ENCODE measurements around the gene SOCS7. TPM values are rescaled to one million over a fixed set of nuclear protein-coding genes. Genes with fewer than 3 reads are reported as not detected.

Gene SOCS7
- total RNA-seq, 1 donor from 2014 or later = 17.8 TPM

DNA sequence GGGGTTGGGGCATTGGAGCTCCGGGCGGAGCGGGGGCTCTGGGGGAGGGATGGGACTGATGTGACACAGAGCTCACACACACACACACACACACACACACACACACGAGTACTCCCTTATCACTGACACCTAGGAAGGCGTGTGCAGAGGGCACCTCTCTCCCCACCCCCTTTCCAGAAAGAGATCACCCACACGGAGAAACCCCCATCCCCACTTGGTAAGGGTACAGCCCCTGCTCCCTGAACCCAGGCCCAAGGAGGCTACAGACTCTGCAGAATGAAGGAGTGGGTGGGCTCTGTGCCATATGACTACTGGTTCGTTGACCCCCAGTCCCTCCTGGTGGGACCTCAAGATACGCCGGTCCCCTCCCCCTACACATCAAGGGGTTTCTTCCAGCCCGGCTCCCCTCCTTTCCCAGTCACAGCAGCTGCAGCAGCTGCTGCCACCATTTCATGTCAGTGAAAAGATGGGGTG, 67.9 kb downstream of the SOCS7 start:
- H3K9me3 Mint-ChIP-seq = no peaks in the 10 kb centered on the region
- H3K27ac ChIP-seq = no peak overlapping the region
- no peak overlapping the region for H3K9ac ChIP-seq
- H4K20me1 ChIP-seq (ENCODE audit: low read depth) = no peaks in the 10 kb centered on the region
- H3K9me3 ChIP-seq (ENCODE audit: low read depth) = no peaks in the 10 kb centered on the region
- H3F3A ChIP-seq (ENCODE audit: low read depth) = peaks cover 40% of the 10 kb centered on the region
- peaks cover 31% of the 10 kb centered on the region for H3K27me3 ChIP-seq
- DNase-seq (ENCODE audit: low spot score) = no peak
- H3K27ac Mint-ChIP-seq = no peak overlapping the region
- peaks cover 36% of the 10 kb centered on the region for H3K27me3 Mint-ChIP-seq (ENCODE audit: insufficient read depth, low read depth)
- peak overlapping the region; percentile 56 for H3K4me3 ChIP-seq
- no peaks in the 10 kb centered on the region for H3K36me3 Mint-ChIP-seq
- H3K4me1 Mint-ChIP-seq = peaks cover 42% of the 10 kb centered on the region
- H3K4me2 ChIP-seq = peak overlapping the region; percentile 97
- H2AFZ ChIP-seq (replicated peaks) = peak overlapping the region; percentile 12
- TF ChIP-seq EZH2 (IDR thresholded peaks at IDR 0.05) (no peak), EZH2phosphoT487 (IDR thresholded peaks at IDR 0.05) (no peak), CTCF (IDR thresholded peaks at IDR 0.05) (no peak)
- H3K79me2 ChIP-seq (ENCODE audit: low read depth) = no peaks in the 10 kb centered on the region
- H3K4me1 ChIP-seq = peaks cover 60% of the 10 kb centered on the region
- H3K36me3 ChIP-seq = no peaks in the 10 kb centered on the region
- H3K4me3 Mint-ChIP-seq = peak overlapping the region; percentile 80

DNA sequence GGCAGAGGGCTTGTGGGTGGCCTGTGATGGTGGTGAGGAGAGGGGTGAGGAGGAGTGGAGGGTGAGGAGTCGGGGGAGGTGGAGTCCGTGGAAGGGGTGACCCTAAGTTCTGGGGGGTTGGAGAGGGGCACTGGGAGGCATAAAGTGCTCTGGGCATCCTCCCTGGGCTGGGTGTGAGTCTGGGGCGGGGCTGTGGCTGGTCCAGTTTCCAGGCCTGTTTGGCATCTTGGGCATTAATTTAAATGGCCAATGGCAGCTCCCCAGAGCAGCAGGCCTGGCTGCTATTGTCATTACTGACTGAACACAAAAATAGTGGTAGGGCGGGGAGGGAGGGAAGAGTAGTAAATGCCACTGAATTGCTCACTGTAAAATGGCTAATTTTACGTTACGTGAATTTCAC, 68.9 kb downstream of the SOCS7 start:
- Histone ChIP-seq H4K20me1 (ENCODE audit: low read depth) (no peaks in the 10 kb centered on the region), H3K9ac (no peak overlapping the region), H2AFZ (replicated peaks) (peak overlapping the region; percentile 12), H3K36me3 (no peaks in the 10 kb centered on the region), H3K9me3 (ENCODE audit: low read depth) (no peaks in the 10 kb centered on the region), H3K27ac (no peak overlapping the region), H3K4me3 (no peak overlapping the region), H3K4me1 (peaks cover 52% of the 10 kb centered on the region), H3F3A (ENCODE audit: low read depth) (peaks cover 40% of the 10 kb centered on the region), H3K27me3 (peaks cover 31% of the 10 kb centered on the region), H3K4me2 (peak overlapping the region; percentile 97), H3K79me2 (ENCODE audit: low read depth) (no peaks in the 10 kb centered on the region)
- peaks cover 44% of the 10 kb centered on the region for H3K4me1 Mint-ChIP-seq
- no peaks in the 10 kb centered on the region for H3K9me3 Mint-ChIP-seq
- H3K27me3 Mint-ChIP-seq (ENCODE audit: insufficient read depth, low read depth) = peaks cover 36% of the 10 kb centered on the region
- no peak overlapping the region for H3K27ac Mint-ChIP-seq
- peak overlapping the region; percentile 43 for H3K4me3 Mint-ChIP-seq
- DNase-seq (ENCODE audit: low spot score) = no peak
- TF ChIP-seq EZH2 (IDR thresholded peaks at IDR 0.05) (no peak), EZH2phosphoT487 (IDR thresholded peaks at IDR 0.05) (no peak), CTCF (IDR thresholded peaks at IDR 0.05) (no peak)
- H3K36me3 Mint-ChIP-seq = no peaks in the 10 kb centered on the region

DNA sequence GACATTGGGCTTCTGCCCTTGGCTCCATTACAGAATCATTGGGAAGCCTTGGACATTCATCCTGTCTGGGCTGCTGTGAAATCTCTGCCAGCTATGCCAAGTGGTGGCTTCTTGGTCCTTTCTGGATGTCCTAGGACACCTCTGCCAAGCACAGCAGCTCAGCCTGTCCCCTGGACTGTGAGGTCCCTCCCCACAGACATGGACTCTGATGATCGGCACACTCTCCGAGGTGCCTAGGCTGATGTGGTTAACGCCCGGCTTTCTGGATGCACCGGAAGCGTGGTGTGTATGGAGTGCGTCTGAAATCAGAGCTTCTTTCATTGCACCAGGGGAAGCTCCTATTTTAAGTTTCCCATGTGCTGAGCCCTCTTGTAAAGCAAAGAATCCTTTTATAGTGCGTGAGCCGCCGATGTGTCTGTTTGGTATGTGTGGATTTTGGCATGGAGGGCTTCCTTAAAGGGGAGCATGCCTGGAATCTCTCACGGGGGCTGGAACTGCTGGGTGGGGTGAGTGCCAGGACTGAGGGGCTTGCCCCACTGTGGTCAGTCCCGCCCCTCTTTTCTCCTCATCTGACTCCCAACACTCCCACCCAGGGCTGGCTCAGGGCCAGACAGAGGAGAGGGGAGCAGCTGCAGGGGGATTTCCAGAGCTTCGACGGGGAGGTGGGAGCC, 69.7 kb downstream of the SOCS7 start:
- no peak overlapping the region for H3K9ac ChIP-seq
- H2AFZ ChIP-seq (replicated peaks) = peak overlapping the region; percentile 79
- peak overlapping the region; percentile 27 for H3K4me3 Mint-ChIP-seq
- H3K9me3 ChIP-seq (ENCODE audit: low read depth) = no peaks in the 10 kb centered on the region
- peaks cover 36% of the 10 kb centered on the region for H3K27me3 Mint-ChIP-seq (ENCODE audit: insufficient read depth, low read depth)
- H3K27me3 ChIP-seq = peaks cover 31% of the 10 kb centered on the region
- DNase-seq (ENCODE audit: low spot score) = peak; percentile 52
- peaks cover 41% of the 10 kb centered on the region for H3K4me1 Mint-ChIP-seq
- H3K27ac Mint-ChIP-seq = no peak overlapping the region
- H4K20me1 ChIP-seq (ENCODE audit: low read depth) = no peaks in the 10 kb centered on the region
- H3K36me3 Mint-ChIP-seq = no peaks in the 10 kb centered on the region
- no peaks in the 10 kb centered on the region for H3K36me3 ChIP-seq
- no peaks in the 10 kb centered on the region for H3K79me2 ChIP-seq (ENCODE audit: low read depth)
- TF ChIP-seq EZH2 (IDR thresholded peaks at IDR 0.05) (no peak), EZH2phosphoT487 (IDR thresholded peaks at IDR 0.05) (no peak), CTCF (IDR thresholded peaks at IDR 0.05) (no peak)
- H3K4me2 ChIP-seq = peak overlapping the region; percentile 97
- H3K4me3 ChIP-seq = no peak overlapping the region
- H3K27ac ChIP-seq = no peak overlapping the region
- H3K4me1 ChIP-seq = peaks cover 48% of the 10 kb centered on the region
- H3F3A ChIP-seq (ENCODE audit: low read depth) = peaks cover 37% of the 10 kb centered on the region
- no peaks in the 10 kb centered on the region for H3K9me3 Mint-ChIP-seq

Data from neural progenitor cell (in vitro differentiated cells).